VCaP (cell line): Measurements from ENCODE around the gene PDZK1IP1.
"Not testable (repeated sequence)": the region's sequence is repeated elsewhere in the genome, so short reads cannot be mapped to it uniquely, and the experiment has no call there.

Experiments used
- H3K27ac ChIP-seq: fragments of 450-650 bp; 2 replicates; pipeline ENCODE4 v1.5.1; 2017
- TF ChIP-seq, protein P1 (sequence below): fragments of 450-650 bp; conservative IDR thresholded peaks from 2 replicates; pipeline ENCODE4 v1.5.1; 2017; ENCODE audit warnings: mild to moderate bottlenecking, moderate library complexity

The PDZK1IP1 gene

DNA sequence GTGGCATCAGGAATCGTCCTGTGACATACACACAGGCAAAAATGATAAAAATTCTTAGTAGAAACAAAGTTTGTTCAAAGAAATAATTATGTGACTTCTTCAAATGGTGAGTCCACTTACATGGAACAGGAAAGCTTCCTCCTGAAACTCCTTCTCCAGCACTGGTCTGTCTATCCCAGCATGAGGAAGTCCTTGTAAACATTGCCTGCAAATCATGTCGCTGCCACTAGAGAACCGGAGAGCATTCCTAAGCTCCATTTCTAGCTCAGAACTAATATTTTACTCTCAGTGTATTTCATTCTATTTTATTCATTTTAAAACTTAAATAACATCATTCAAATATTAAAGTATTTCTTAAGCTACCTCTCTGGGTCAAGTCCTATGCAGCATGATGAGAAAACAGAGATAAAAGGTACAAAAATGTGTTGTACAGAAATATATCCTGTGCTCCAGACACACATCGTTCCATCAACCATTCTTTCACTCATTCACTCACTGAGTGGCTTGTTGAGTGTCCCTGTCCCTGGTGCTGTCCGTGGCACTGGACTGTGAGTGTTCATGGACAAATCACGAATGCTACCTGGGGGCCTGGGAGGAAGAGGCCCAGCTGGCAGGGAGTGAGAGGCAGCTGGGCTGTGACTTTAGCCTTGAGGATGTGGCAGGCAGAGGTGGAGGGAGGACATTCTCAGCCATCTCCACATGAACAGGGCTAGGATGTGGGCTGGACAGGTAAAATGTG, 42.6 kb downstream of the PDZK1IP1 start:
- TF ChIP-seq, protein P1, sequence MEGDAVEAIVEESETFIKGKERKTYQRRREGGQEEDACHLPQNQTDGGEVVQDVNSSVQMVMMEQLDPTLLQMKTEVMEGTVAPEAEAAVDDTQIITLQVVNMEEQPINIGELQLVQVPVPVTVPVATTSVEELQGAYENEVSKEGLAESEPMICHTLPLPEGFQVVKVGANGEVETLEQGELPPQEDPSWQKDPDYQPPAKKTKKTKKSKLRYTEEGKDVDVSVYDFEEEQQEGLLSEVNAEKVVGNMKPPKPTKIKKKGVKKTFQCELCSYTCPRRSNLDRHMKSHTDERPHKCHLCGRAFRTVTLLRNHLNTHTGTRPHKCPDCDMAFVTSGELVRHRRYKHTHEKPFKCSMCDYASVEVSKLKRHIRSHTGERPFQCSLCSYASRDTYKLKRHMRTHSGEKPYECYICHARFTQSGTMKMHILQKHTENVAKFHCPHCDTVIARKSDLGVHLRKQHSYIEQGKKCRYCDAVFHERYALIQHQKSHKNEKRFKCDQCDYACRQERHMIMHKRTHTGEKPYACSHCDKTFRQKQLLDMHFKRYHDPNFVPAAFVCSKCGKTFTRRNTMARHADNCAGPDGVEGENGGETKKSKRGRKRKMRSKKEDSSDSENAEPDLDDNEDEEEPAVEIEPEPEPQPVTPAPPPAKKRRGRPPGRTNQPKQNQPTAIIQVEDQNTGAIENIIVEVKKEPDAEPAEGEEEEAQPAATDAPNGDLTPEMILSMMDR = no peak
- H3K27ac ChIP-seq = no peak overlapping the region

DNA sequence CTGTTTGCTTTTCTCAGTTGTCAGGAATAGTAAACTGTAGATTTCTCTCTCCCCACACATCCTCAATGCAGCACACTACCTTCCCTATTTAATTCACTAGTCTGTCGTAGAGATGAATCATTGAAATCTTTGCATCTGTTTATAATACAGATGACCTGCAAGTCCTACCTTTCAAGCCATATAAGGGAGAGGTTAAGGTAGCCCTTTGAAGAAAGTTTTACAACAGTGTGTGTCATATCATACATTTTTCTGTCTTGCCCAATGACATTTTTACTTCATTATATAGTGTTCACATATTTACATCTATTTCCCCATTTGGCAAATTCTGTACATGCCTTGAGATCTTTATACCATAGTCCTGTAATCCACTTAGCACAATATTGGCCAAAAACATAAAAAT, 43.3 kb downstream of the PDZK1IP1 start:
- H3K27ac ChIP-seq = not testable (repeated sequence)

GRCh38 chr1:47143654-47144053, 46.2 kb downstream of the PDZK1IP1 start:
- not testable (repeated sequence) for H3K27ac ChIP-seq

- not testable (repeated sequence) for H3K27ac ChIP-seq
These were observed 49.5 kb downstream of the PDZK1IP1 start for GRCh38 chr1:47140358-47140757.

DNA sequence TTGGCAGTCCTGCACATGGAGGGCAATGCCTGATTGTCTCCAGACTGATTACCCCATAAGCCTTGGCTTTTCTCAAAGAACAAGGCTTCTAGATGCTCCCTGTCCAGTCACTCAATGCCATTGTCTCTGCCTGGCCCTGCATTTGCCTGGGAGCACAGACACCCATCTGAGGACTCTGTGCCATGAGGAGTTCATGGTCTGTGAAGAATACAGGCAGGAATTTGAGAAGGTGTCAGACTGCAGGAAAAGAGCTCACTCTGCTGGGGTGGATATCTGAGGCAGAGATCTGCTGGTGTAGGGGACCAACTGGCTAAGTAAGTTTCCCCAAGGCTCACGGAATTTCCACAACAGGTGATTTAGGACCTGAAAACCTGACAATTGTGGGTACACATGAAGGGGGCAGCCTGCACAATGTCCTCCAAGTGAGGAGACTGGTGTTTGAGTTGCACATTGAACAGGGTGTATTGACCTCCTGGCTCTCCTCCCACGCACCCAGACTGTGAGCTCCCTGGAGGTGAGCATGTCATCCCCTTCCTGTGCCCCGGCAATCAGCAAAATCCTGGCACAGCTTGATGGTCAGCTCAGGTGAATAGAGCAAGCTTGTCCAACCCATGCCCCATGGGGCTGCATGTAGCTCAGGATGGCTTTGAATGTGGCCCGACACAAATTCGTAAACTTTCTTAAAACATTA, 51.8 kb downstream of the PDZK1IP1 start:
- no peak overlapping the region for H3K27ac ChIP-seq
- TF ChIP-seq, protein P1 = no peak

GRCh38 chr1:47137198-47137597, 52.6 kb downstream of the PDZK1IP1 start, which contains the start of gene CYP4A22:
CYP4A22 (plus strand) TSS chr1:47137441; CDS start chr1:47137486, 45 bp downstream.
- TF ChIP-seq, protein P1 = no peak
- H3K27ac ChIP-seq = no peak within 1 kb of the TSS
